ENCODE measurements around the gene RLN2.

DNA sequence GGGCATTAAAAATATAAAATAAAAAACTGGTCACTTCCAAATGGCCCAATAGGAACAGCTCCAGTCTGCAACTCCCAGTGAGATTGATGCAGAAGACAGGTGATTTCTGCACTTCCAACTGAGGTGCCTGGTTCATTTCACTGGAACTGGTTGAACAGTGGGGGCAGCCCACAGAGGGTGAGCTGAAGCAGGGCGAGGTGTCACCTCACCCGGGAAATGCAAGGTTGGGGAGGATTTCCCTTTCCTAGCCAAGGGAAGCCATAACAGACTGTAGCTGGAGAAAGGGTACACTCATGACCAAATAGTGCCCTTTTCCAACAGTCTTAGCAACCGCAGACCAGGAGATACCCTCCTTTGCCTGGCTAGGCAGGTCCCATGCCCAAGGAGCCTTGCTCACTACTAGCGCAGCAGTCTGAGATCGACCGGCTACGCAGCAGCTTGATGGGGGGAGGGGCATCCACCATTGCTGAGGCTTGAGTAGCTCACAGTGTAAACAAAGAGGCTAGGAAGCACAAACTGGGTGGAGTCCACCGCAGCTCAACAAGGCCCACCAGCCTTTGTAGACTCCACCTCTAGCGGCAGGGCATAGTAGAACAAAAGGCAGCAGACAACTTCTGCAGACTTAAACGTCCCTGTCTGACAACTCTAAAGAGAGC is 22.5 kb upstream of the RLN2 start:
- TF ChIP-seq POLR2A (IDR thresholded peaks at IDR 0.05), result no peak
- TF ChIP-seq, protein P1, sequence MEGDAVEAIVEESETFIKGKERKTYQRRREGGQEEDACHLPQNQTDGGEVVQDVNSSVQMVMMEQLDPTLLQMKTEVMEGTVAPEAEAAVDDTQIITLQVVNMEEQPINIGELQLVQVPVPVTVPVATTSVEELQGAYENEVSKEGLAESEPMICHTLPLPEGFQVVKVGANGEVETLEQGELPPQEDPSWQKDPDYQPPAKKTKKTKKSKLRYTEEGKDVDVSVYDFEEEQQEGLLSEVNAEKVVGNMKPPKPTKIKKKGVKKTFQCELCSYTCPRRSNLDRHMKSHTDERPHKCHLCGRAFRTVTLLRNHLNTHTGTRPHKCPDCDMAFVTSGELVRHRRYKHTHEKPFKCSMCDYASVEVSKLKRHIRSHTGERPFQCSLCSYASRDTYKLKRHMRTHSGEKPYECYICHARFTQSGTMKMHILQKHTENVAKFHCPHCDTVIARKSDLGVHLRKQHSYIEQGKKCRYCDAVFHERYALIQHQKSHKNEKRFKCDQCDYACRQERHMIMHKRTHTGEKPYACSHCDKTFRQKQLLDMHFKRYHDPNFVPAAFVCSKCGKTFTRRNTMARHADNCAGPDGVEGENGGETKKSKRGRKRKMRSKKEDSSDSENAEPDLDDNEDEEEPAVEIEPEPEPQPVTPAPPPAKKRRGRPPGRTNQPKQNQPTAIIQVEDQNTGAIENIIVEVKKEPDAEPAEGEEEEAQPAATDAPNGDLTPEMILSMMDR (IDR thresholded peaks at IDR 0.05), result no peak

Data from breast epithelium (tissue), 3 donors.